ENCODE results near the gene GPC2.
A peak's percentile ranks its signal among the peaks of the same experiment; 100 is the strongest.

The GPC2 gene

GRCh38 chr7:100158229-100159098 lies 18.7 kb downstream of the GPC2 start, which contains the start of gene TRAPPC14:
TSS of gene TRAPPC14 (minus strand) at chr7:100158723. CDS start at chr7:100158499, 224 bp downstream.
- TF ChIP-seq GATA2 (IDR thresholded peaks at IDR 0.05; ENCODE audit: low read depth, low read length) (no peak), GATA3 (IDR thresholded peaks at IDR 0.05; ENCODE audit: low read depth, low read length) (no peak)

GRCh38 chr7:100157334-100158228 lies 19.6 kb downstream of the GPC2 start:
- TF ChIP-seq GATA3 (IDR thresholded peaks at IDR 0.05; ENCODE audit: low read depth, low read length), result no peak
- no peak for TF ChIP-seq GATA2 (IDR thresholded peaks at IDR 0.05; ENCODE audit: low read depth, low read length)

GRCh38 chr7:100157069-100157333 lies 20.2 kb downstream of the GPC2 start:
- TF ChIP-seq GATA2 (IDR thresholded peaks at IDR 0.05; ENCODE audit: low read depth, low read length) (no peak), GATA3 (IDR thresholded peaks at IDR 0.05; ENCODE audit: low read depth, low read length) (no peak)

GRCh38 chr7:100156331-100157068 lies 20.7 kb downstream of the GPC2 start:
- TF ChIP-seq GATA3 (IDR thresholded peaks at IDR 0.05; ENCODE audit: low read depth, low read length) (no peak), GATA2 (IDR thresholded peaks at IDR 0.05; ENCODE audit: low read depth, low read length) (no peak)

GRCh38 chr7:100155553-100156317 lies 21.4 kb downstream of the GPC2 start:
- TF ChIP-seq GATA2 (IDR thresholded peaks at IDR 0.05; ENCODE audit: low read depth, low read length) (no peak), GATA3 (IDR thresholded peaks at IDR 0.05; ENCODE audit: low read depth, low read length) (no peak)

- TF ChIP-seq GATA3 (IDR thresholded peaks at IDR 0.05; ENCODE audit: low read depth, low read length), result no peak
These were observed 22.3 kb downstream of the GPC2 start for GRCh38 chr7:100154651-100155491.

- TF ChIP-seq GATA3 (IDR thresholded peaks at IDR 0.05; ENCODE audit: low read depth, low read length), result no peak
- no peak for TF ChIP-seq GATA2 (IDR thresholded peaks at IDR 0.05; ENCODE audit: low read depth, low read length)
These were observed 23.3 kb downstream of the GPC2 start for GRCh38 chr7:100153708-100154535.

GRCh38 chr7:100152937-100153666 lies 24.1 kb downstream of the GPC2 start:
- TF ChIP-seq GATA2 (IDR thresholded peaks at IDR 0.05; ENCODE audit: low read depth, low read length) (no peak), GATA3 (IDR thresholded peaks at IDR 0.05; ENCODE audit: low read depth, low read length) (no peak)

GRCh38 chr7:100152404-100152803 lies 24.8 kb downstream of the GPC2 start:
- TF ChIP-seq GATA3 (IDR thresholded peaks at IDR 0.05; ENCODE audit: low read depth, low read length) (no peak), GATA2 (IDR thresholded peaks at IDR 0.05; ENCODE audit: low read depth, low read length) (no peak)

GRCh38 chr7:100148559-100149328 lies 28.4 kb downstream of the GPC2 start, which contains the start of gene LAMTOR4:
TSS of gene LAMTOR4 (plus strand) at chr7:100148918. CDS start at chr7:100148973, 55 bp downstream.
- TF ChIP-seq GATA3 (IDR thresholded peaks at IDR 0.05; ENCODE audit: low read depth, low read length) (no peak), GATA2 (IDR thresholded peaks at IDR 0.05; ENCODE audit: low read depth, low read length) (0 out of 2 replicates have a peak, but pooled peaks have one; percentile 13)
